OCI-LY1 (cell line): Measurements from ENCODE around the gene SLC49A3.

ENCODE experiments used
- EZH2 ChIP-seq: fragments of 200-600 bp; sonication (generic), shearing (Covaris generic); IDR thresholded peaks from 2 replicates; pipeline ENCODE4 v1.8.0; 2017; ENCODE audit warnings: borderline replicate concordance, mixed run types, mild to moderate bottlenecking, antibody characterized with exemption, low read length, moderate library complexity, mixed read lengths
- TF ChIP-seq, protein P1 (sequence below): fragments of 200-600 bp; sonication (generic), shearing (Covaris generic); IDR thresholded peaks from 2 replicates; pipeline ENCODE4 v1.5.1; 2017; ENCODE audit warnings: mild to moderate bottlenecking, antibody characterized with exemption, low read length, moderate library complexity, mixed read lengths

GRCh38 chr4:685679-686412 is 3.1 kb downstream of the SLC49A3 start:
- TF ChIP-seq, protein P1, sequence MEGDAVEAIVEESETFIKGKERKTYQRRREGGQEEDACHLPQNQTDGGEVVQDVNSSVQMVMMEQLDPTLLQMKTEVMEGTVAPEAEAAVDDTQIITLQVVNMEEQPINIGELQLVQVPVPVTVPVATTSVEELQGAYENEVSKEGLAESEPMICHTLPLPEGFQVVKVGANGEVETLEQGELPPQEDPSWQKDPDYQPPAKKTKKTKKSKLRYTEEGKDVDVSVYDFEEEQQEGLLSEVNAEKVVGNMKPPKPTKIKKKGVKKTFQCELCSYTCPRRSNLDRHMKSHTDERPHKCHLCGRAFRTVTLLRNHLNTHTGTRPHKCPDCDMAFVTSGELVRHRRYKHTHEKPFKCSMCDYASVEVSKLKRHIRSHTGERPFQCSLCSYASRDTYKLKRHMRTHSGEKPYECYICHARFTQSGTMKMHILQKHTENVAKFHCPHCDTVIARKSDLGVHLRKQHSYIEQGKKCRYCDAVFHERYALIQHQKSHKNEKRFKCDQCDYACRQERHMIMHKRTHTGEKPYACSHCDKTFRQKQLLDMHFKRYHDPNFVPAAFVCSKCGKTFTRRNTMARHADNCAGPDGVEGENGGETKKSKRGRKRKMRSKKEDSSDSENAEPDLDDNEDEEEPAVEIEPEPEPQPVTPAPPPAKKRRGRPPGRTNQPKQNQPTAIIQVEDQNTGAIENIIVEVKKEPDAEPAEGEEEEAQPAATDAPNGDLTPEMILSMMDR = no peak
- no peak for TF ChIP-seq EZH2
